H1 (cell line): ENCODE data around the gene RAB29. TPM values are rescaled to one million over a fixed set of nuclear protein-coding genes. Genes with fewer than 3 reads are reported as not detected.

Source experiments
- CBX5 ChIP-seq: fragments of 300-800, 300-1000 bp; sonication (generic); IDR thresholded peaks from 2 replicates; pipeline ENCODE4 v1.7.1; 2016; ENCODE audit warnings: antibody characterized with exemption, low read length, low read depth
- GTF2F1 ChIP-seq: IDR thresholded peaks from 2 replicates; pipeline ENCODE4 v1.6.1; 2012; ENCODE audit warnings: low read depth, low read length, improper control_type of control experiment, borderline replicate concordance
- KDM4A ChIP-seq: IDR thresholded peaks from one replicate; pipeline ENCODE4 v1.7.1; 2012; ENCODE audit warnings: low read depth, mild to moderate bottlenecking, moderate library complexity, low read length, inconsistent platforms; ENCODE audit not compliant: severe bottlenecking
- ZNF274 ChIP-seq: IDR thresholded peaks from 2 replicates; pipeline ENCODE4 v1.7.0; 2012; ENCODE audit warnings: low read length, borderline replicate concordance; ENCODE audit errors: extremely low read depth
- polyA plus RNA-seq, 7 experiments: library from polyadenylated mRNA; depleted of rRNA in 3 of 7; stranded (reverse) in 5 of 7; unstranded in 2 of 7; fragments of >200 nt in 5 of 7; fragments of 200-250 nt in 2 of 7; gene quantifications; 1 replicate in 5 of 7; 2 replicates in 1 of 7; 4 replicates in 1 of 7; pipeline versions ENCODE4 v1.2.1 to v1.2.3, GENCODE V29; 2011 to 2013; ENCODE audit warnings: missing spikeins in 2 of 7, mixed read lengths in 2 of 7
- total RNA-seq: library from RNA; stranded (reverse); fragmentation: NEBNext Ultra II Directional; extraction: Animal tissue kit (Norgen Biotek cat#: 25700); gene quantifications from 2 replicates; pipeline ENCODE4 v1.2.1, GENCODE V29; 2021

RAB29 gene
- total and polyA plus RNA-seq, 2 of the 8 experiments (the other 6 are each of a cell fraction or from before 2014, with no cell fraction given), result 10.1 to 17.3 TPM

GRCh38 chr1:205744403-205744802 is 30.9 kb downstream of the RAB29 start (continued):
- TF ChIP-seq KDM4A, result no peak
- no peak for TF ChIP-seq ZNF274
- no peak for TF ChIP-seq CBX5
- no peak for TF ChIP-seq GTF2F1
- TF ChIP-seq, all 59 proteins: peak for 0
